NCI-H2196 treated with DMSO at 0.1 percent for 48 hours (cell line): ENCODE data around the gene ARL5C.
"Not testable (repeated sequence)": the region's sequence is repeated elsewhere in the genome, so short reads cannot be mapped to it uniquely, and the experiment has no call there.

ENCODE experiments used
- DNase-seq: peaks from one replicate; lab custom pipeline; 2025; ENCODE audit not compliant: unreplicated experiment; lab: John Stamatoyannopoulos, UW

The ARL5C gene

GRCh38 chr17:39168503-39168902 lies 2.5 kb upstream of the ARL5C start:
- not testable (repeated sequence) for DNase-seq

GRCh38 chr17:39167476-39167875 lies 1.5 kb upstream of the ARL5C start:
- no peak for DNase-seq

GRCh38 chr17:39166437-39167335 lies 725 bp upstream of the ARL5C start:
- no peak for DNase-seq

DNA sequence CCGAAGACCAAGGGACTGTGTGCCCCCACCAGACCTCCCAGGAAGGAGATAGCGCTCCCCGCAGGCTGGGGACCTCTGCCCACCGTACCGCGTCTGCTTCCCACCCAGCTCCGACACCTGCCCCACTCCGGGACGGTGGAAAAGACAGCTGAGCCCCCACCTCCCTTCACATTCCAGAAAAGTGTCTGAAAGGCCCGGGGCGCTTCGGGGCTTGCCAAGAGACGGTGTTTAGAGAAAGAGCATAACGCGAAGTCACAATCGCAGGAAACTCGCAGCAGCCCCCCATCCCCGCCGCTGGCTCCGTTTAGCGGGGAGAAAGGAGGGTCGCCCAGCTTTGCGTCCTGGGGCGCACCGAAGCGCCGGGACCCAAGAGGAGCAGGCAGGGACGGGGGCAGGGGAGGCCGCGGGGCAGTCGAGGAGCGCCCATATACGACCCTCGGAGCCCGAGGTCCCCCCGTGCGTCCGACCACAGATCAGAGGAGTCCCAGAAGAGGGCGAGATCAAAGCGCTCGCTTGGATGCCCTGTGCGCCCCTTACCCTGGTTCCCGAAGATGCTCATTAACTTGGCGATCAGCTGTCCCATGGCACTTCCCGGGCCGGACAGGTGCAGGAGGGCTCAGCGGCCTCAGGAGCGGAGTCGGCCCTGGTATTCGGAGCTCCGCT lies 652 bp downstream of the ARL5C start:
- no peak for DNase-seq

GRCh38 chr17:39164675-39165143 lies 1.3 kb downstream of the ARL5C start:
- no peak for DNase-seq

DNA sequence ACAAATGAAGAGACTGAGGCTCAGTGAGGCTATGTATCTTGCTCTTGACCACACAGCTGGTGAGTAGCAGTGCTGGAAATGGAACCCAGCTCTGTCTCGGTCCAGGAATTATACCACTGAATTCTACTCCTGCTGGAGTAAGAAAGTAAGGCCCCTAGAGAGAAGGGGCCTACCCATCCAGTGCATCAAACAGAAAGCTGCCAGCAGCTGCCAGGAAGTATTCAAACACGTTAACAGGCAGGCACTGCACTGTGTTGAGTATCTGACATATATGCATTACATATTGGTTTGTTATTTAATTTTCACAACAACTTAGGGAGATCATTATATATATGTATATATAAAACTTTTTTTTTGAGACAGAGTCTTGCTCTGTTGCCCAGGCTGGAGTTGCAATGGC lies 4.0 kb downstream of the ARL5C start:
- DNase-seq, result no peak

DNA sequence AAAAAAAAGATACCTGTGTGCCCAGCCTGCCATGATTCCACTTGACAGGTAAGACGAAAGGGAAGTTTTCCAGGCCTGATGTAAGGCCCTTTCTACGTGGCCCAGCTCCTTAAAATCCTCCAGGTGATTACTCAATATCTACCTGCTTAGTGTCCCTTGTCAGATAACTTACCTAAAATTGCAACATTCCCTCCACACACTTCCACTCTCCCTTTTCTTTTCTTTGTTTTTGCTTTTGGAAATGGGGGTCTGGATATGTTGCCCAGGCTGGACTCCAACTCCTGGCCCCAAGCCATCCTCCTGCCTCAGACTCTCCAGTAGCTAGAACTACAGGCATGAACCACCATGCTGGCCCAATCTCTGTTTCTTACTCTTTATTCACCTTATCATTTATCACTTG lies 7.3 kb downstream of the ARL5C start:
- no peak for DNase-seq

DNA sequence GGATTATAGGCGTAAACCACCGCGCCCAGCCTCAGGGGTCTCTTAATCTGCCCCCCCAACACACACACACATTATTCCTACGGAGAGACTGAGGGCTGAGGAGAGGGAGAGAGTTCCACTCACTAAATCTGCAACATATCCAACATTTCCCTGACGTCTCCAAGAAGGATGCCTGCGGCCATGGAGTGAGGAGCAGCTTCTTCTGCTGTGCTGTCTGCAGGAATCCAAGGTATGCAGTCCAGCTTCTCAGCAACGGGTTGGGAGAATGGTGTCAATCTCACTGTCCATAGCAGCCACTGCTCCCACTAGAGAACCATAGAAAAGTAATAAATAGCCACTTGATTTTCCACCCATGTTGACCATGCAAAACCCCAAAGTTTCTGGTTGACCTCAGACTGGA lies 9.5 kb downstream of the ARL5C start:
- no peak for DNase-seq

- no peak for DNase-seq
Observed at GRCh38 chr17:39155654-39156053, 10.3 kb downstream of the ARL5C start.

DNA sequence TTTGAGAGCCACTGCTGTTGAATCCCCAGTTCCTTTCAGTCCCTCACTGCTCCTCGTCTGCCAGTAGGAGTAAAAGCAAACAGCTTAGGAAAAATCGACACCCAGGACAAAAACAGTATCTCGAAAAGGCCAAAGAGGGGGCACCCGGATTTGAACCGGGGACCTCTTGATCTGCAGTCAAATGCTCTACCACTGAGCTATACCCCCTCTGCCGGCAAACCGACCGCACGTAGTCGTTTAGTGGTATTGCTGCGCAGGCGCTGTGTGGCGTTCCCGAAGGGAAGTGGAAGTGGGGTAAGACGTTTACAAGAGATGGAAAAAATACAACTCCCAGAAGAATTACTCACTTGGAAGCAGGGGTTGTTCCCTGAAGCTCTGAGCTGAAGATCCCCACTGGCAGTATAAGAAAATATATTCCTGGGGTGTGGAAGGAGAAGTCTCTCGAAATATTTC lies 12.3 kb downstream of the ARL5C start:
- no peak for DNase-seq

- no peak for DNase-seq
Observed at GRCh38 chr17:39151943-39152818, 13.8 kb downstream of the ARL5C start.

DNA sequence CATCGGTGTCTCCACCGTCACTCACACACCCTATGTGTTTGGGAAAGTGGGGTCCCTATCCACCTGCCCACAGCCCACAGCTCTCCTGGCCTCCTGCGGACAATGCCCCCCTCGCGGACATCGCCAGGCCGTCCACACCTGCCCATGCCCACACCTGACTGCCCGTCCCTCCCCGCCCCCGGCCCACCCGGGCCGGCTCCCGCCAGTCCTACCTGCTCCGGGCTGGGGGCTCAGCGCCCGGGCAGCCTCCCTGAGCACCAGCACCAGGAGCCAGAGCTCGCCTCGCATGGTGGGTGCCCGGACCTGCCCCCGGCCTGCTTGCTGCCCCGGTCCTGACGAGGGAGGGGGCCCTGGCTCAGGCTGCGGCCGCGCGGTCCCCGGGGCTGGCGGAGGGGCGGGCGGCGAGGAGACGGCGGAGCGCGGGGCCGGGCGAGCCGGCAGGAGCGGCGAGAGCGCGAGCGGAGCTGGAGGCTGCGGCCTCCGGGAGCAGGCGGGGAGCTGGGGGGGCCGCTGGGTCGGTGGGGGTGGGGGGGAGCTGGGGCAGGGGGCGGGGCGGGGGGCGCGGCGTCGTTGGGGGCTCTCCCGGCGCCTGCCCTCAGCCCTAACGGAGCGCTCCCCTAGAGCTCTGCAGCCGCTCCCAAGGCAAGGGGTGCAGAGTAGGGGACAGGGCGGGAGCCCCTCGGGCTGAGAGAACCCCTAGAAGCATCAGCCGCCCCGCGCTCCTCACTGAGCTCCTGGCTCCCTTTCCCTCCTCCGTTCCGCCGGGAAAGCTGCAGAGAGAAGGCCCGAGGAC lies 14.6 kb downstream of the ARL5C start, which contains the start of gene PLXDC1:
PLXDC1 (minus strand) TSS at position 488 of the 793 bp plus-strand sequence; CDS start at position 288, 200 bp downstream.
- no peak for DNase-seq

GRCh38 chr17:39150795-39151149 lies 15.2 kb downstream of the ARL5C start:
- no peak for DNase-seq

GRCh38 chr17:39150104-39150634 lies 15.8 kb downstream of the ARL5C start:
- no peak for DNase-seq

GRCh38 chr17:39147221-39148185 lies 18.5 kb downstream of the ARL5C start:
- no peak for DNase-seq

DNA sequence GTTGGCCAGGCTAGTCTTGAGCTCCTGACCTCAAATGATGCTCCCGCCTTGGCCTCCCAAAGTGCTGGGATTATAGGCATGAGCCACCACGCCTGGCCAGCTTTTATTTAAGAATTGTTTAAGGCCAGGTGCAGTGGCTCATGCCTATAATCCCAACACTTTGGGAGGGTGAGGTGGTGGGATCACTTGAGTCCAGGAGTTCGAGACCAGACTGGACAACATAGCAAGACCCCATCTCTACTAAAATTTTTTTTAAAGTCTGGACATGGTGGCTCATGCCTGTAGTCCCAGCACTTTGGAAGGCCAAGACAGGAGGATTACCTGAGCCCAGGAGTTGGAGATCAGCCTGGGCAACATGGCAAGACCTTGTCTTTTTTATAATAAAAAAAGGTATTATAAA lies 19.7 kb downstream of the ARL5C start:
- DNase-seq, result no peak

- no peak for DNase-seq
Observed at GRCh38 chr17:39145143-39145542, 20.8 kb downstream of the ARL5C start.

DNA sequence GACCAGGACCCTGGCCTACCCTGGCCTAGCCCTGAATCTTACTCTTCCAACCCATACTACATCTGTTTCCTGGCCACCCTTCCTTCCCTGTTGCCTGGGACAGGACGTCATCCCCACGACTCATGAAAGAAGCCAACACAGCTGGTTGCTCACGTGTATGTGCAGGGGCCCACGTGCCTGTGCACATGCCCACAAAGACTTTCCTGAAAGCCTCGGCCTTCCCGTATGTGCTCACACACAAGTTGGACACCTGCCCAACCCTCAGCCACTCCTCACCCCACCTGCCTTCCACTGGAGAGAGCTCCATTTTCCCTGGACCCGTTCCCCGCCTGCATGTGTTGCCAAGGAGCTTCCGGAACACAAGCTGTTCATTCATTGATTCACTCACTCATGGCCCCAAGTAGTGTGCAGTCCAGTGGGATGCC lies 21.5 kb downstream of the ARL5C start:
- peak; percentile 85 for DNase-seq

- no peak for DNase-seq
Observed at GRCh38 chr17:39143552-39144093, 22.3 kb downstream of the ARL5C start.
